ENCODE measurements around the gene MS4A15. TPM values are rescaled to one million over a fixed set of nuclear protein-coding genes. Genes with fewer than 3 reads are reported as not detected.

Gene MS4A15
- total RNA-seq, 4 donors from 2014 or later, result not detected

DNA sequence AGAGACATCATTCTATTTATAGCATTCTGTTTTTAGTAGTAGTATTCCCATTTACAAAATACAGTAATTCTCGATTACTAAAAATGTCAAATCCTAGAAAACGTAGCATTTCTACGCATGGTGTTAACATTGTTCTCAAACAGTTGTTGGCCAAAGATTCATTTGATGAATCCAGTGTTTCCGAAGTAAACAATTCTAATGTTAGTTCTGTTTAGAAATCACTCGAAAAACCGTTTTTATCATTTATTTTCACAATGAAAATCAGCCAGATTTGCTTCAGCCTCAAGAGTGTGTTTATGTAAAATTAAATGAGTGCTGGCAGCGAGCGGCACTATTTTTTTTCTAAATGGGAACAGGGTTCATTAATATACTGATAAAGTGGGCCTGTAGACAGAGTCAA, 25.1 kb upstream of the MS4A15 start:
- WGBS, 2 donors, result 79 to 85% methylated on average over 8 of the region's 8 CpGs
- H3K4me3 ChIP-seq (ENCODE audit: low read depth, poor library complexity, severe bottlenecking), result no peak overlapping the region
- TF ChIP-seq, protein P1, sequence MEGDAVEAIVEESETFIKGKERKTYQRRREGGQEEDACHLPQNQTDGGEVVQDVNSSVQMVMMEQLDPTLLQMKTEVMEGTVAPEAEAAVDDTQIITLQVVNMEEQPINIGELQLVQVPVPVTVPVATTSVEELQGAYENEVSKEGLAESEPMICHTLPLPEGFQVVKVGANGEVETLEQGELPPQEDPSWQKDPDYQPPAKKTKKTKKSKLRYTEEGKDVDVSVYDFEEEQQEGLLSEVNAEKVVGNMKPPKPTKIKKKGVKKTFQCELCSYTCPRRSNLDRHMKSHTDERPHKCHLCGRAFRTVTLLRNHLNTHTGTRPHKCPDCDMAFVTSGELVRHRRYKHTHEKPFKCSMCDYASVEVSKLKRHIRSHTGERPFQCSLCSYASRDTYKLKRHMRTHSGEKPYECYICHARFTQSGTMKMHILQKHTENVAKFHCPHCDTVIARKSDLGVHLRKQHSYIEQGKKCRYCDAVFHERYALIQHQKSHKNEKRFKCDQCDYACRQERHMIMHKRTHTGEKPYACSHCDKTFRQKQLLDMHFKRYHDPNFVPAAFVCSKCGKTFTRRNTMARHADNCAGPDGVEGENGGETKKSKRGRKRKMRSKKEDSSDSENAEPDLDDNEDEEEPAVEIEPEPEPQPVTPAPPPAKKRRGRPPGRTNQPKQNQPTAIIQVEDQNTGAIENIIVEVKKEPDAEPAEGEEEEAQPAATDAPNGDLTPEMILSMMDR (IDR thresholded peaks at IDR 0.05), result no peak
- no peak for TF ChIP-seq POLR2A (IDR thresholded peaks at IDR 0.05)
- no peak for DNase-seq (ENCODE audit: low spot score in 2 of 2)
- intact Hi-C loops (cut with DNase I; ENCODE audit: low total_unique reads), result no loop called here

DNA sequence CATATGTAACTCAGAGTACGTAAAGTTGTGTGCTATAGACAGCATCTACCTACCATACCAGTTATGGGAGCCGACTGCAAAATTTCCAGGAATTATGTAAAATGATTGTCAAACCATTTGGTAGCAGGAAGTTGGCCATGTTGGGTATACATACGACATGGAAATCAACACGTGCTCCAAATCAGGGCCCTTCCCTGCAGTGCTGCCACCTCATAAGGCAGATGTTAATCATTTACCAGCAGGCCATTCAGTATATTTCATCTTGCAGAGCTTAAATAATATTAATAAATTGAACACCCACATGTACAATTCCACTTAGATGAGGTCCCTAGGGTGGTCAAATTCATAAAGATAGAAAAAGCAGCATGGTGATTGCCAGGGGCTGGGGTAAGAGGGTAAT, 22.4 kb upstream of the MS4A15 start:
- H3K4me3 ChIP-seq (ENCODE audit: low read depth, poor library complexity, severe bottlenecking), result no peak overlapping the region
- WGBS, 2 donors, result 77 to 83% methylated on average over 4 of the region's 4 CpGs
- TF ChIP-seq POLR2A (IDR thresholded peaks at IDR 0.05), result no peak
- TF ChIP-seq, protein P1 (IDR thresholded peaks at IDR 0.05), result no peak
- intact Hi-C loops (cut with DNase I; ENCODE audit: low total_unique reads), result no loop called here
- no peak for DNase-seq (ENCODE audit: low spot score in 2 of 2)

DNA sequence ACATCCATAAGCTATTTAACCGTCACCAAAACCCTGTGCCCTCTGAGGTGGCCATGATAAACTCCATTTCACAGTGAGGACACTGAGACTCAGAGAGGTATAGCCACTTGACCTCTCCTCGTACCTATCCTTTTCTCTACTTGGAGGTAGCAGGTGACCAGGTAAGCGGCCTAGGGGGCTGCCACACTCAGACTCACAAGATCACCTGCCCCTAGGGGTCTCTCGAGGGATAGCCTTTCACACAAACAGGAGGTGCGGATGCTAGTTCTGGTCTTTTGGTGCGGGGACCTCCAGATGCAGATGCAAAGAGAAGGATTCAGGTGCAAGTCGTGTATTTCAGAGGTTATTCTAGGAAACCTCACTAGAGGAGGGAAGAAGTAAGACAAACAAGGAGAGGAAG, 17.6 kb upstream of the MS4A15 start:
- DNase-seq (ENCODE audit: low spot score in 2 of 2), result no peak
- intact Hi-C loops (cut with DNase I; ENCODE audit: low total_unique reads), result no loop called here
- 63 to 69% methylated on average over 7 of the region's 7 CpGs for WGBS, 2 donors
- TF ChIP-seq POLR2A (IDR thresholded peaks at IDR 0.05), result no peak
- TF ChIP-seq, protein P1 (IDR thresholded peaks at IDR 0.05), result no peak
- H3K4me3 ChIP-seq (ENCODE audit: low read depth, poor library complexity, severe bottlenecking), result no peak overlapping the region

DNA sequence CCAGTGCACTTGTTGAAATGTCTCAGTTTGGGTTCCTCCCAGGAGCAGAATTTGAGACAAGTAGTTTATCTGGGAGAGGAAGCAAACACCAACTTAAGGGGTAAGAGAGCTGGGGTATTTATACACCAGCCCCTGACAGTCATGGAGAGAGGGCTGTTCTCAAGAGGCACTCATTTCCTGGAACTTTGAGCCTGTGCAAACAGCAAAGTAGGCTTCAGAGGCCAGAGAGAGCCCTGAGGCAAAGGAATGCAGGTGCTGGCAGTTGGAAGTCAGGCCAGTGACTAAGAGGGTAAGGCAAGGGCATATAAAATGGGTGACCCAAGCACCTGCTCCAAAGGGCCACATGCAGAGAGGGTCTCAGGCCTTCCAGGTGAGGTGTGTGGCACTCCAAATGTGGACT, 16.1 kb upstream of the MS4A15 start:
- TF ChIP-seq, protein P1 (IDR thresholded peaks at IDR 0.05), result no peak
- no peak for TF ChIP-seq POLR2A (IDR thresholded peaks at IDR 0.05)
- no peak overlapping the region for H3K4me3 ChIP-seq (ENCODE audit: low read depth, poor library complexity, severe bottlenecking)
- intact Hi-C loops (cut with DNase I; ENCODE audit: low total_unique reads), result no loop called here
- DNase-seq (ENCODE audit: low spot score in 2 of 2), result no peak

DNA sequence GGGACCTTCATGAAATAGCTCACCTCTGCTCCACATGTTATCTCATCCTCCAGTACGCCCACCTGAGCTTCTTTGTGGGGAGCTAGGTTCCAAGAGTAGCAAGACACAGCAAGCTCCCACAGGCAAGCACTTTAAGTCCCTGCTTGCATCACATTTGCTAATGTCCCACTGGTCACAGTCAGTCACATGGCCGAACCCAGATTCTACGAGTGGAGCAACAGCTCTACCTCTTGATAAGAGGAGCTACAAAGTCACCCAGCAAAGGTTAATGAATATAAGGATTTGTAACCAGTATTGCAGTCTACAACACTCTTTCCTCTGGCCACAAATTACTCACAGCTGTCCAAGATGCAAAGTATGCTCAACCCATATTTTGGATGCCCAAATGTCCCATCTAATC, 15.2 kb upstream of the MS4A15 start:
- intact Hi-C loops (cut with DNase I; ENCODE audit: low total_unique reads), result no loop called here
- no peak overlapping the region for H3K4me3 ChIP-seq (ENCODE audit: low read depth, poor library complexity, severe bottlenecking)
- DNase-seq (ENCODE audit: low spot score in 2 of 2), result no peak
- 83 to 88% methylated on average over 3 of the region's 3 CpGs for WGBS, 2 donors
- TF ChIP-seq, protein P1 (IDR thresholded peaks at IDR 0.05), result no peak
- no peak for TF ChIP-seq POLR2A (IDR thresholded peaks at IDR 0.05)

DNA sequence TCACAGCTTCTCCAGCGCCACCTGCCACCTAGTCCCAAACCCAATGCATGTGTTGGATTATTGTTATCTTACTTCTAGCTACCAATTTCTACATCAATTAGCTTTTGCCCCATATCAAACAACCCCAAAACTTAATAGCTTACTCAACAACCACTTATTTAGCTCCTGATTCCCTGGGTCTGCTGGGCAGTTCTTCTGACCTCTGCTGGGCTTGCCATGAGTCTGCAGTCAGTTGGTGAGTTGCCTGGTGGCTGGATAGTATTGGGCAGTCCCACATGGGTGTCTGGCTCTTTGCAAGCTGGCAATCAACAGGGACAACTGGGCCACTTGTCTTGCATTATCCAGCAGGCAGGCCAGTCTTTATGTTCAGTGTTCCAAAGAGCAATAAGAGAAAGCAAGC, 13.6 kb upstream of the MS4A15 start:
- H3K4me3 ChIP-seq (ENCODE audit: low read depth, poor library complexity, severe bottlenecking), result no peak overlapping the region
- 77 to 96% methylated on average over 1 of the region's 1 CpG for WGBS, 2 donors
- TF ChIP-seq POLR2A (IDR thresholded peaks at IDR 0.05), result no peak
- TF ChIP-seq, protein P1 (IDR thresholded peaks at IDR 0.05), result no peak
- no peak for DNase-seq (ENCODE audit: low spot score in 2 of 2)
- intact Hi-C loops (cut with DNase I; ENCODE audit: low total_unique reads), result no loop called here
